HEK293 (cell line): ENCODE data around the gene STEAP1.

Experiments
- YY1 ChIP-seq: fragments of 450-650 bp; formaldehyde crosslinking; IDR thresholded peaks from 2 replicates; pipeline ENCODE4 v1.5.1; 2018; ENCODE audit warnings: missing biosample characterization, missing genetic modification characterization
- ZBTB6 ChIP-seq: fragments of 450-650 bp; formaldehyde crosslinking; IDR thresholded peaks from 2 replicates; pipeline ENCODE4 v1.5.1; 2017; ENCODE audit warnings: missing biosample characterization, missing genetic modification characterization
- ZNF184 ChIP-seq: fragments of 450-650 bp; IDR thresholded peaks from 2 replicates; pipeline ENCODE4 v1.5.1; 2018; ENCODE audit warnings: missing biosample characterization, mild to moderate bottlenecking, missing genetic modification characterization
- ZNF23 ChIP-seq: fragments of 450-650 bp; formaldehyde crosslinking; IDR thresholded peaks from 2 replicates; pipeline ENCODE4 v1.5.1; 2016; ENCODE audit warnings: missing biosample characterization, missing genetic modification characterization, borderline replicate concordance
- ZNF324 ChIP-seq: fragments of 450-650 bp; formaldehyde crosslinking; IDR thresholded peaks from 2 replicates; pipeline ENCODE4 v1.5.1; 2016; ENCODE audit warnings: missing biosample characterization, missing genetic modification characterization
- ZNF37A ChIP-seq: fragments of 450-650 bp; IDR thresholded peaks from 2 replicates; pipeline ENCODE4 v1.5.1; 2018; ENCODE audit warnings: missing biosample characterization, missing genetic modification characterization
- ZNF518A ChIP-seq: fragments of 450-650 bp; formaldehyde crosslinking; conservative IDR thresholded peaks from 2 replicates; pipeline ENCODE4 v1.5.1; 2016; ENCODE audit warnings: low read depth, missing biosample characterization, missing genetic modification characterization
- ZNF837 ChIP-seq: fragments of 450-650 bp; formaldehyde crosslinking; IDR thresholded peaks from 2 replicates; pipeline ENCODE4 v1.5.1; 2016; ENCODE audit warnings: missing biosample characterization, missing genetic modification characterization
- TF ChIP-seq, protein P1 (sequence below): fragments of 450-650 bp; formaldehyde crosslinking; IDR thresholded peaks from 2 replicates; pipeline ENCODE4 v1.5.1; 2016; ENCODE audit warnings: missing biosample characterization, missing genetic modification characterization, borderline replicate concordance
- TF ChIP-seq, protein P2 (sequence below): fragments of 450-650 bp; formaldehyde crosslinking; IDR thresholded peaks from 2 replicates; pipeline ENCODE4 v1.5.1; 2016; ENCODE audit warnings: missing biosample characterization, missing genetic modification characterization, low read depth
- TF ChIP-seq, protein P3 (sequence below): sonication (generic); formaldehyde crosslinking; IDR thresholded peaks from 2 replicates; pipeline ENCODE4 v1.8.1; 2022; ENCODE audit warnings: mild to moderate bottlenecking, moderate library complexity, missing genetic modification reagents
- TF ChIP-seq, protein P4 (sequence below): fragments of 450-650 bp; formaldehyde crosslinking; IDR thresholded peaks from 2 replicates; pipeline ENCODE4 v1.5.1; 2016; ENCODE audit warnings: missing biosample characterization, missing genetic modification characterization

DNA sequence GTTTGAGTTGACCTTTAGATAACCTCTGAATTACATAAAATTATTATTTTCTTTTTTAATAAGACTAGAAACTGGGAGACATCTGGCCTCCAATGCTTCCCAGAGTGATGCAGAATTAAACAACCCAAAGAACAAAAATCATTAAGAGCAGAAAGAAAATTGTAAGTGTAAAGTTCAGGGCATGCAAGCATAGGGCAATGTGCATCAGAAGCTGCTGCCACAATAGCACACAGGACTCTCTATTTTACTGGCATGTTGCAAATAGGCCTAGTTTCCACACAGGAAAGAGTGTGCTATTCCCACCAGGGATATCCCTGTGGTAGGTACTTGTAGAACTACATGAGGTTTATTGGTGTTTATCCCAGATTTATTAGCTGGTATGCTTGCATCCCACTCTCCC is 36.7 kb downstream of the STEAP1 start:
- no peak for TF ChIP-seq ZBTB6 (tag by site-specific recombination)
- TF ChIP-seq, protein P1, sequence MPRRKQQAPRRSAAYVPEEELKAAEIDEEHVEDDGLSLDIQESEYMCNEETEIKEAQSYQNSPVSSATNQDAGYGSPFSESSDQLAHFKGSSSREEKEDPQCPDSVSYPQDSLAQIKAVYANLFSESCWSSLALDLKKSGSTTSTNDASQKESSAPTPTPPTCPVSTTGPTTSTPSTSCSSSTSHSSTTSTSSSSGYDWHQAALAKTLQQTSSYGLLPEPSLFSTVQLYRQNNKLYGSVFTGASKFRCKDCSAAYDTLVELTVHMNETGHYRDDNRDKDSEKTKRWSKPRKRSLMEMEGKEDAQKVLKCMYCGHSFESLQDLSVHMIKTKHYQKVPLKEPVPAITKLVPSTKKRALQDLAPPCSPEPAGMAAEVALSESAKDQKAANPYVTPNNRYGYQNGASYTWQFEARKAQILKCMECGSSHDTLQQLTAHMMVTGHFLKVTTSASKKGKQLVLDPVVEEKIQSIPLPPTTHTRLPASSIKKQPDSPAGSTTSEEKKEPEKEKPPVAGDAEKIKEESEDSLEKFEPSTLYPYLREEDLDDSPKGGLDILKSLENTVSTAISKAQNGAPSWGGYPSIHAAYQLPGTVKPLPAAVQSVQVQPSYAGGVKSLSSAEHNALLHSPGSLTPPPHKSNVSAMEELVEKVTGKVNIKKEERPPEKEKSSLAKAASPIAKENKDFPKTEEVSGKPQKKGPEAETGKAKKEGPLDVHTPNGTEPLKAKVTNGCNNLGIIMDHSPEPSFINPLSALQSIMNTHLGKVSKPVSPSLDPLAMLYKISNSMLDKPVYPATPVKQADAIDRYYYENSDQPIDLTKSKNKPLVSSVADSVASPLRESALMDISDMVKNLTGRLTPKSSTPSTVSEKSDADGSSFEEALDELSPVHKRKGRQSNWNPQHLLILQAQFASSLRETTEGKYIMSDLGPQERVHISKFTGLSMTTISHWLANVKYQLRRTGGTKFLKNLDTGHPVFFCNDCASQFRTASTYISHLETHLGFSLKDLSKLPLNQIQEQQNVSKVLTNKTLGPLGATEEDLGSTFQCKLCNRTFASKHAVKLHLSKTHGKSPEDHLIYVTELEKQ (tag by site-specific recombination) = no peak
- no peak for TF ChIP-seq ZNF837 (tag by site-specific recombination)
- no peak for TF ChIP-seq ZNF518A (tag by site-specific recombination)
- TF ChIP-seq, protein P2, sequence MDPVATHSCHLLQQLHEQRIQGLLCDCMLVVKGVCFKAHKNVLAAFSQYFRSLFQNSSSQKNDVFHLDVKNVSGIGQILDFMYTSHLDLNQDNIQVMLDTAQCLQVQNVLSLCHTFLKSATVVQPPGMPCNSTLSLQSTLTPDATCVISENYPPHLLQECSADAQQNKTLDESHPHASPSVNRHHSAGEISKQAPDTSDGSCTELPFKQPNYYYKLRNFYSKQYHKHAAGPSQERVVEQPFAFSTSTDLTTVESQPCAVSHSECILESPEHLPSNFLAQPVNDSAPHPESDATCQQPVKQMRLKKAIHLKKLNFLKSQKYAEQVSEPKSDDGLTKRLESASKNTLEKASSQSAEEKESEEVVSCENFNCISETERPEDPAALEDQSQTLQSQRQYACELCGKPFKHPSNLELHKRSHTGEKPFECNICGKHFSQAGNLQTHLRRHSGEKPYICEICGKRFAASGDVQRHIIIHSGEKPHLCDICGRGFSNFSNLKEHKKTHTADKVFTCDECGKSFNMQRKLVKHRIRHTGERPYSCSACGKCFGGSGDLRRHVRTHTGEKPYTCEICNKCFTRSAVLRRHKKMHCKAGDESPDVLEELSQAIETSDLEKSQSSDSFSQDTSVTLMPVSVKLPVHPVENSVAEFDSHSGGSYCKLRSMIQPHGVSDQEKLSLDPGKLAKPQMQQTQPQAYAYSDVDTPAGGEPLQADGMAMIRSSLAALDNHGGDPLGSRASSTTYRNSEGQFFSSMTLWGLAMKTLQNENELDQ (tag by site-specific recombination) = no peak
- TF ChIP-seq, protein P3, sequence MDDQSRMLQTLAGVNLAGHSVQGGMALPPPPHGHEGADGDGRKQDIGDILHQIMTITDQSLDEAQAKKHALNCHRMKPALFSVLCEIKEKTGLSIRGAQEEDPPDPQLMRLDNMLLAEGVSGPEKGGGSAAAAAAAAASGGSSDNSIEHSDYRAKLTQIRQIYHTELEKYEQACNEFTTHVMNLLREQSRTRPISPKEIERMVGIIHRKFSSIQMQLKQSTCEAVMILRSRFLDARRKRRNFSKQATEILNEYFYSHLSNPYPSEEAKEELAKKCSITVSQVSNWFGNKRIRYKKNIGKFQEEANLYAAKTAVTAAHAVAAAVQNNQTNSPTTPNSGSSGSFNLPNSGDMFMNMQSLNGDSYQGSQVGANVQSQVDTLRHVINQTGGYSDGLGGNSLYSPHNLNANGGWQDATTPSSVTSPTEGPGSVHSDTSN = no peak
- no peak for TF ChIP-seq ZNF23 (tag by site-specific recombination)
- TF ChIP-seq YY1 (tag by site-specific recombination) = no peak
- TF ChIP-seq, protein P4, sequence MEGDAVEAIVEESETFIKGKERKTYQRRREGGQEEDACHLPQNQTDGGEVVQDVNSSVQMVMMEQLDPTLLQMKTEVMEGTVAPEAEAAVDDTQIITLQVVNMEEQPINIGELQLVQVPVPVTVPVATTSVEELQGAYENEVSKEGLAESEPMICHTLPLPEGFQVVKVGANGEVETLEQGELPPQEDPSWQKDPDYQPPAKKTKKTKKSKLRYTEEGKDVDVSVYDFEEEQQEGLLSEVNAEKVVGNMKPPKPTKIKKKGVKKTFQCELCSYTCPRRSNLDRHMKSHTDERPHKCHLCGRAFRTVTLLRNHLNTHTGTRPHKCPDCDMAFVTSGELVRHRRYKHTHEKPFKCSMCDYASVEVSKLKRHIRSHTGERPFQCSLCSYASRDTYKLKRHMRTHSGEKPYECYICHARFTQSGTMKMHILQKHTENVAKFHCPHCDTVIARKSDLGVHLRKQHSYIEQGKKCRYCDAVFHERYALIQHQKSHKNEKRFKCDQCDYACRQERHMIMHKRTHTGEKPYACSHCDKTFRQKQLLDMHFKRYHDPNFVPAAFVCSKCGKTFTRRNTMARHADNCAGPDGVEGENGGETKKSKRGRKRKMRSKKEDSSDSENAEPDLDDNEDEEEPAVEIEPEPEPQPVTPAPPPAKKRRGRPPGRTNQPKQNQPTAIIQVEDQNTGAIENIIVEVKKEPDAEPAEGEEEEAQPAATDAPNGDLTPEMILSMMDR (tag by site-specific recombination) = no peak
- no peak for TF ChIP-seq ZNF184 (tag by site-specific recombination)
- TF ChIP-seq ZNF37A (tag by site-specific recombination) = no peak
- TF ChIP-seq ZNF324 (tag by site-specific recombination) = no peak
